GM12865 (cell line): ENCODE data around the gene NEMF.
A peak's percentile ranks its signal among the peaks of the same experiment; 100 is the strongest.

Source experiments
- DNase-seq: peaks from one replicate; pipeline ENCODE4 v3.0.0; 2010; ENCODE audit warnings: low read depth
- H3K4me3 ChIP-seq: 2 replicates; pipeline ENCODE4 v1.5.1; 2011; ENCODE audit warnings: mild to moderate bottlenecking, low read depth, low read length, control low read depth
- TF ChIP-seq, protein P1 (sequence below): IDR thresholded peaks from 2 replicates; pipeline ENCODE4 v1.5.1; 2011; ENCODE audit warnings: low read length, control low read depth, low read depth, inconsistent platforms; ENCODE audit not compliant: insufficient read depth; ENCODE audit errors: missing control alignments

NEMF gene

DNA sequence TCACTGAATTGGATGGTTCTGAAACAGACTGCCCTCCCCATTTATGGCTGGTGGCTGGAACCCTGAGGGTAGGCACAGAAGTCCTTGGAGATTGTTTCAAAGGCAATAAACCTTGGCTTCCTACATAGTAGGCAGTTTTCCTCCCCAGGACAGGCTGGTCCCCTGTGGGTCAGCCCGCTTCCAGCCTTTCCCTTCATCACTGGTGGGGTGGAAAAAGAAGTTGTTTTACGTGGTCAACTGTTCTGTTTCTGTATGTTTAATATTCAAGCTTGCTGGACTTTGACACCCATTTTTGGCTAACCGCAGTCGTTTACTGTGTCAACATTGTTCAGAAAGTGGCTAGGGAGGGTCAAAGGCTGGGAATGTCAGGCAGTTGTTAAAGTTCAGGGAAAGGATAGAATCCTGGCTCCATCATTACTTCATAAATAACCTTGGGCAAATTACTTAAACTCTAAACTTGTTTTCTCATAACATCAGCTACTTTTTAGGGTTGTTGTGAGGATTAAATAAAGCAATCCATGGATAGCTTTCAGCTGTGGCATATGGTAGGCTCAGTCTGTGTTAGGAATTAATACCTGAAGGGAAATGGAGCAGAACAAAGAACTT is 82.3 kb downstream of the NEMF start:
- DNase-seq = no peak

DNA sequence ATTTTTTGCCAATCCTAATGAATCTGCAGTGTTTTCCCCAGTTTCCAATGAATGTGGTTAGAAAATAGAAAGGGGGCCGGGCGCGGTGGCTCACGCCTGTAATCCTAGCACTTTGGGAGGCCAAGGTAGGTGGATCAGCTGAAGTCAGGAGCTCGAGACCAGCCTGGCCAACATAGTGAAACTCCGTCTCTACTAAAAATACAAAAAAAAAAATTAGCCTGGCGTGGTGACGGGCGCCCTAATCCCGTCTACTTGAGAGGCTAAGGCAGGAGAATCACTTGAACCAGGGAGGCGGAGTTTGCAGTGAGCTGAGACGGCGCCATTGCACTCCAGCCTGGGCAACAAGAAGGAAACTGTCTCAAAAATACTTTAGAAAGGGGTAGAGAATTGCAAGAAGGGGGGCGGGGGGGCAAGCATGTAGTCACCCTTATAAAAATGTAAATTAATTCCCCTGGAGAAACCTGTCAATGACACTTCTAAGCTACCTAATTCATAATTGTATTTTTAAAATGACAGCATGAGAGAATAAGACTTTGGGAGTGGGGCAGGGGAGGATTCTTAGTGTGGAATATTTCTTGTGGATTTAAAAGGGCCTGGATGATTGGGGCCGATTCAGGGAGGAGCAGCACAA is 82.9 kb downstream of the NEMF start:
- DNase-seq = no peak
- no peak overlapping the region for H3K4me3 ChIP-seq
- TF ChIP-seq, protein P1, sequence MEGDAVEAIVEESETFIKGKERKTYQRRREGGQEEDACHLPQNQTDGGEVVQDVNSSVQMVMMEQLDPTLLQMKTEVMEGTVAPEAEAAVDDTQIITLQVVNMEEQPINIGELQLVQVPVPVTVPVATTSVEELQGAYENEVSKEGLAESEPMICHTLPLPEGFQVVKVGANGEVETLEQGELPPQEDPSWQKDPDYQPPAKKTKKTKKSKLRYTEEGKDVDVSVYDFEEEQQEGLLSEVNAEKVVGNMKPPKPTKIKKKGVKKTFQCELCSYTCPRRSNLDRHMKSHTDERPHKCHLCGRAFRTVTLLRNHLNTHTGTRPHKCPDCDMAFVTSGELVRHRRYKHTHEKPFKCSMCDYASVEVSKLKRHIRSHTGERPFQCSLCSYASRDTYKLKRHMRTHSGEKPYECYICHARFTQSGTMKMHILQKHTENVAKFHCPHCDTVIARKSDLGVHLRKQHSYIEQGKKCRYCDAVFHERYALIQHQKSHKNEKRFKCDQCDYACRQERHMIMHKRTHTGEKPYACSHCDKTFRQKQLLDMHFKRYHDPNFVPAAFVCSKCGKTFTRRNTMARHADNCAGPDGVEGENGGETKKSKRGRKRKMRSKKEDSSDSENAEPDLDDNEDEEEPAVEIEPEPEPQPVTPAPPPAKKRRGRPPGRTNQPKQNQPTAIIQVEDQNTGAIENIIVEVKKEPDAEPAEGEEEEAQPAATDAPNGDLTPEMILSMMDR = no peak

More for the DNA sequence above, 82.3 kb downstream of the NEMF start:
- TF ChIP-seq, protein P1 = no peak
- H3K4me3 ChIP-seq = no peak overlapping the region

DNA sequence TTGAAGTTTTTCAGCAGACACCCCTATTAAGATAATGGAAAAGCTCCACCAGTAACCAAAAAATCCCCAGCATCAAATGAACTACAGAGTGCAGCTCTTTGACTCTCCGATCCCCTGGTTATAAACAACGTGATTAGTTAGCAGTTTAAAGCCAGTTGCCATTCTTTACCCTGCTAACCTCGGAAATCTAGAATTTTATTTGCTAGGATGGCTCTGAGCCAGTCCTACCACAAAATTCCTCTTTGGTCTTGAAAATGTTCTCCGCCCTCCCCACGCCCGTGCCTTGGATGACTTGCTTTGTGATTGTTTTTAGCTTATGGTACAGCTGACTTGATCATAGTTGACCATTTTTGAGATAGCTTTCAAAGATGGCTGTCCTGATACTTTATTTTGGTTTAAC is 83.4 kb downstream of the NEMF start:
- DNase-seq = no peak
- TF ChIP-seq, protein P1 = no peak
- H3K4me3 ChIP-seq = peak overlapping the region; percentile 84

DNA sequence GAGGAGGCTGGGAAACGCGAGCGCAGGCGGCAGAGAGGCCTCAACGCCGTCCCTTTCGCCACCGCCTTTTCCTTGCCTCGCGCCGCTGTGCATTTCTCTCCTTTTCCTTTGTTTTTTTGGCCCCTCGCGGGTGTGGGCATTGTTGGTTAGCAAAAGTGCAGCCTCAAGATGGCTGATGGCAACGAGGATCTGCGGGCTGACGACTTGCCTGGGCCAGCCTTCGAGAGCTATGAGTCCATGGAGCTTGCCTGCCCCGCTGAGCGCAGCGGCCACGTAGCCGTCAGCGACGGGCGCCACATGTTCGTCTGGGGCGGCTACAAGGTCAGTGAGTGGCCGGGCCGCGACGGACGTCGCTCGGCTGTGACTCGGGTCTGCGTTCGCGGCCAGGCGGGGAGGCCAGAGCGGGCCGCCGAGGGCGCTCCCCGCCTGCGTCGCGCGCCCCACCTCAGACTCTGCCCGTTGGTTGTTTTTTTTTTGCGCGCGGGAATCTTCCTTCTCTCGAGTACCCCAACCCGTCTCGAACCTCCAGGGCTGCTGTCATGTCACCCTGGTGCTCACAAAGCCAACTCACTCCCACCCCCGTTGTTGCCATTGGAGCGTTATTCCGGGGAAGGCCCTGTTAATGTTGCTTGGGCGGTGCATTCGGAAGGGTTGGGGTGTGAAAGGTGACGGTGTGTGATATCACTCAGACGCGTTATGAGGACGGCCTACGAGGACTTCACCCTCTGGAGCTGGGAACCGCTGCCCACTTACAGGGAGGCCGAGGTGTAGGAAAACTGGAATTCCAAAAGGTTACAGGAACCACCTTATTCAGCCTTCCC is 84.1 kb downstream of the NEMF start:
- DNase-seq = peak; percentile 71
- TF ChIP-seq, protein P1 = no peak
- peak overlapping the region; percentile 84 for H3K4me3 ChIP-seq

DNA sequence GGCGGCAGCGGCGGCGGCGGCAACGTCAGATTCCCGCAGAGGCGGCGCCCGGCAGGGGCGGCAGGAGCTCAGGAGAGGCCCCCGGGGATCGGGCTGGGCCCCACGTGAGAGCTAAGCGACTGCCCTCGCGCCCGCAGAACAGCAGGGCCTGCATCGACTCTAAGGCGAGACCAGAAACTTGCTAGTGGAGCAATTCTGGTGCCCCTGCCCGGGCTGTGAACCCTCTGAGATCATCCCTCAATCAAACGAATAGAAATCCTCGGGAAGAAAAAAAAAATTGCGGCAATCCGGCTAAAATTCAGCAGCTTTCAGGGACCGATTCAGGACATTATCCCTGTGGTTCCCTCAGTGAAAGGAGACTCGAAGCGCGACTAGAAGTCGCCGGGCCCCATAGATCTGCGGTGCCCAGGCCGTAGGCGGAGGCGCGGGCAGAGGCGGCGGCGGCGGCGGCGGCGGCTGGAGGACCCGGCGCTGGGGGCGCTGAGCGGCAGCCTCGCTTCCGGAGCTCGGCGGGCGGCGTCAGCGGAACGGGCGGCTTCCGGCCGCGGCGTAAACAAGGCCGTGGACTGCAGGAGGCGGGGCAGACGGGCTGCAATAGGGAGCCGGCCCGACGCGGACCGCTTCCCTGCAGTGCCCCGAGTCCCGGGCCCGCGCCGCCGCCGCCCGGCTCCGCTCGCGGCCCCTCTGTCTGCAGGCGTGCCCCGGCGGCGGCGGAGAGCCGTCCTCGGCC is 84.9 kb downstream of the NEMF start, which contains the start of gene KLHDC2:
KLHDC2 (plus strand) TSS at position 583 of the 730 bp plus-strand sequence. CDS start 316 bp downstream, outside the sequence.
- TF ChIP-seq, protein P1 = peak; percentile 20
- H3K4me3 ChIP-seq = peak within 1 kb of the TSS; percentile 84
- DNase-seq = peak; percentile 95

DNA sequence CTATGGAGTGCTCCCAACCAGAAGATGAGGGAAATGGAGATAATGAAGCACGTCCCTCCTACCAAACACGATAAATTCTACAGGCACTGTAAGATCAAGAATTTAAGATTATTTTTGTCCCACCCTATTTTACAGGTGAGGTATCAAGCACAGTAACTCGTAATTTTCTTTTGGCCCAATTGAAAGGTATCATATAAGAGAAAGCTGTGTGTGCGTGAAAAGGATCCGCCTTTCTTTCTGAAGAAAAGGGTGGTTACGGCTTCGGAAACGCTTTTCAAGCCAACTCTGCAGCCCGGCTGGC is 85.4 kb downstream of the NEMF start:
- TF ChIP-seq, protein P1 = no peak
- no peak for DNase-seq
- peak overlapping the region; percentile 82 for H3K4me3 ChIP-seq
